Kidney capillary endothelial cell (primary cell): ENCODE measurements around the gene PCDH1.
A peak's percentile ranks its signal among the peaks of the same experiment; 100 is the strongest.

Experiments used
- DNase-seq: peaks from one replicate; pipeline ENCODE4 v3.0.0-alpha.2; 2018; ENCODE audit warnings: low spot score

Gene PCDH1

GRCh38 chr5:141853895-141854626, 24.1 kb downstream of the PCDH1 start:
- no peak for DNase-seq

- DNase-seq, result no peak
These were observed 25.8 kb downstream of the PCDH1 start for GRCh38 chr5:141852448-141852847.

GRCh38 chr5:141851195-141851874, 26.9 kb downstream of the PCDH1 start:
- DNase-seq, result no peak

- no peak for DNase-seq
These were observed 27.4 kb downstream of the PCDH1 start for GRCh38 chr5:141850786-141851185.

GRCh38 chr5:141850244-141850768, 27.9 kb downstream of the PCDH1 start:
- no peak for DNase-seq

- peak; percentile 74 for DNase-seq
These were observed 28.6 kb downstream of the PCDH1 start for GRCh38 chr5:141849415-141850243.

GRCh38 chr5:141848744-141849414, 29.3 kb downstream of the PCDH1 start:
- DNase-seq, result peak; percentile 100

- DNase-seq, result no peak
These were observed 32.2 kb downstream of the PCDH1 start for GRCh38 chr5:141846031-141846430.

- DNase-seq, result no peak
These were observed 32.8 kb downstream of the PCDH1 start for GRCh38 chr5:141845371-141845851.

GRCh38 chr5:141844414-141845097, 33.7 kb downstream of the PCDH1 start:
- DNase-seq, result no peak

GRCh38 chr5:141843156-141843927, 34.9 kb downstream of the PCDH1 start:
- peak; percentile 57 for DNase-seq

GRCh38 chr5:141841378-141842180, 36.6 kb downstream of the PCDH1 start:
- no peak for DNase-seq

- no peak for DNase-seq
These were observed 37.3 kb downstream of the PCDH1 start for GRCh38 chr5:141840826-141841360.

GRCh38 chr5:141840280-141840812, 37.9 kb downstream of the PCDH1 start:
- DNase-seq, result no peak

GRCh38 chr5:141839015-141839513, 39.1 kb downstream of the PCDH1 start:
- peak; percentile 98 for DNase-seq

GRCh38 chr5:141838326-141839014, 39.7 kb downstream of the PCDH1 start:
- DNase-seq, result no peak

- peak; percentile 93 for DNase-seq
These were observed 42.1 kb downstream of the PCDH1 start for GRCh38 chr5:141835928-141836670.
